ENCODE data around the gene TRAPPC2.

DNA sequence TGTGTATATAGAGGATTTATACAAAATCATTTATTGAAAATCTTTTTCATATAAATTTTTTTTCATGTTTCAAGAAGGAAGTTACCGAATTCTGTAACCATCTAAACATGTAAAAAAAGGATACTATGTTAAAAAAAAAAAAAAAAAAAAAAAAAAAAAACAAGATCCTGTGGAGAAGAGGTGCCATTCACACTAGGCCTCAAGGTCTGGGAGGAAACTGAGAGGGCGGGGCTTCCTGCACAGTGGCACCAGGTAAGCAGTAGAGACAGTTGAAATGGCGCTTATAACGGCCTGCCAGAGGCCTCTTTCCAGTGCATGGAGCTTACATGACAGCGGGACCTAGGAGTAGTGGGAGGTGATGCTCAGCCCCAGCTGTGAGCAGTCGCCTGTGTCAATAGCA, 17.5 kb downstream of the TRAPPC2 start:
- TF ChIP-seq CTCF (IDR thresholded peaks at IDR 0.05; ENCODE audit: low read depth, low read length, missing input control) (no peak), YY1 (IDR thresholded peaks at IDR 0.05) (no peak), MAX (IDR thresholded peaks at IDR 0.05) (no peak), ZBTB33 (IDR thresholded peaks at IDR 0.05) (no peak), TAF1 (conservative IDR thresholded peaks at IDR 0.05) (no peak), RAD21 (IDR thresholded peaks at IDR 0.05) (no peak), RXRA (IDR thresholded peaks at IDR 0.05) (no peak), SP1 (IDR thresholded peaks at IDR 0.05) (no peak), GABPA (IDR thresholded peaks at IDR 0.05 in 1 of 2, conservative IDR thresholded peaks at IDR 0.05 in 1 of 2) (no peak)
